ENCODE data around the gene ANG. TPM values are rescaled to one million over a fixed set of nuclear protein-coding genes. Genes with fewer than 3 reads are reported as not detected.
A peak's percentile ranks its signal among the peaks of the same experiment; 100 is the strongest.

The ANG gene
- total and polyA plus RNA-seq, 2 of the 8 experiments (the other 6 are each of a cell fraction or from before 2014, with no cell fraction given), result 2.2 to 4.6 TPM

GRCh38 chr14:20655851-20656250 lies 32.7 kb upstream of the ANG start:
- no peaks in the 10 kb centered on the region for H3K79me1 ChIP-seq (ENCODE audit: low read depth, low read length)
- no peak overlapping the region for H2AFZ ChIP-seq (ENCODE audit: low read length)
- H3K9me3 ChIP-seq (ENCODE audit: insufficient read depth in 2 of 2, low read depth in 1 of 2, low read length in 1 of 2), result no peaks in the 10 kb centered on the region
- no peak overlapping the region for H3K4me2 ChIP-seq (ENCODE audit: insufficient read depth in 1 of 2, low read depth in 2 of 2, low read length in 2 of 2)
- H3K36me3 ChIP-seq (ENCODE audit: control insufficient read depth in 2 of 4, insufficient read depth in 4 of 4, low read length in 3 of 4), result no peaks in the 10 kb centered on the region
- no peak overlapping the region for H3K27ac ChIP-seq (ENCODE audit: low read depth, low read length)
- H2BK120ac ChIP-seq (replicated peaks; ENCODE audit: low read depth, low read length), result no peak overlapping the region
- H2BK20ac ChIP-seq (ENCODE audit: low read length), result no peak overlapping the region
- H3K18ac ChIP-seq (ENCODE audit: extremely low read depth, low read length), result no peak overlapping the region
- H3K27me3 ChIP-seq (replicated peaks in 1 of 4; ENCODE audit: control insufficient read depth in 3 of 4, extremely low read depth in 1 of 4, insufficient read depth in 3 of 4, low read length in 3 of 4), result peaks cover 3 to 18% (median 12%) of the 10 kb centered on the region in 4 experiments; a peak in 6 of 7 replicates
- ChIA-PET POLR2A (ENCODE audit: partially characterized antibody) (interaction anchor here (1.2 to 3.5 kb wide), 3 partner anchors 25 to 52 kb away, joined by 3 to 17 read pairs (median 8); partner anchors contain the start of gene RNASE4), CTCF (ENCODE audit: partially characterized antibody) (interaction anchor here (0.6 to 11.5 kb wide), 11 partner anchors 9 to 235 kb away, joined by 3 to 282 read pairs (median 5); partner anchors contain the start of genes ANG and RNASE4)
- no peak overlapping the region for H2BK15ac ChIP-seq (ENCODE audit: low read length)
- H3K23ac ChIP-seq (ENCODE audit: insufficient read length), result no peak overlapping the region
- H3K4me1 ChIP-seq (replicated peaks in 1 of 4; ENCODE audit: control insufficient read depth in 3 of 4, insufficient read depth in 4 of 4, low read length in 3 of 4), result peaks cover 0 to 5% (median 1%) of the 10 kb centered on the region in 4 experiments; a peak in 2 of 7 replicates
- H3K4me3 ChIP-seq (ENCODE audit: extremely low read depth in 1 of 4, insufficient read depth in 2 of 4, low read depth in 3 of 4, low read length in 4 of 4), result no peak overlapping the region
- H3K14ac ChIP-seq (ENCODE audit: insufficient read length), result no peak overlapping the region
- H3K23me2 ChIP-seq (ENCODE audit: low read depth, low read length), result peaks cover 4% of the 10 kb centered on the region
- no peak overlapping the region for H2BK5ac ChIP-seq (ENCODE audit: low read depth, low read length)
- TF ChIP-seq CTCF (IDR thresholded peaks at IDR 0.05; ENCODE audit: control extremely low read depth in 1 of 3, insufficient read depth in 1 of 3, low read depth in 1 of 3, low read length in 3 of 3) (peak in 2 of 3 experiments; percentile 5 to 12; a peak in 2 of 4 replicates), TBP (IDR thresholded peaks at IDR 0.05; ENCODE audit: low read depth, low read length) (no peak)
- no peak overlapping the region for H3K56ac ChIP-seq (replicated peaks; ENCODE audit: insufficient read length, low read depth, low read length)
- H2AK5ac ChIP-seq (ENCODE audit: low read depth, low read length), result no peak overlapping the region
- FAIRE-seq, result no peak
- no peak overlapping the region for H3K4ac ChIP-seq (replicated peaks; ENCODE audit: insufficient read length, low read depth, low read length)
- H2BK12ac ChIP-seq (ENCODE audit: low read depth, low read length), result no peak overlapping the region; the same call in 1 of the 2 replicates
- H3K9ac ChIP-seq (replicated peaks in 1 of 4; ENCODE audit: extremely low read depth in 1 of 4, low read depth in 3 of 4, low read length in 3 of 4), result no peak overlapping the region
- no peaks in the 10 kb centered on the region for H4K20me1 ChIP-seq (replicated peaks in 1 of 2; ENCODE audit: control insufficient read depth in 1 of 2, insufficient read depth in 2 of 2, low read length in 2 of 2)
- DNase-seq (ENCODE audit: low read depth in 1 of 2, low spot score in 2 of 2), result no peak
- no peak overlapping the region for H4K8ac ChIP-seq (ENCODE audit: extremely low read depth, insufficient read depth, low read length)
- no peak overlapping the region for H4K91ac ChIP-seq (replicated peaks; ENCODE audit: insufficient read length, low read length)
- H3K79me2 ChIP-seq (ENCODE audit: control insufficient read depth in 1 of 2, insufficient read depth in 2 of 2, low read length in 2 of 2), result no peaks in the 10 kb centered on the region
- H4K5ac ChIP-seq (ENCODE audit: insufficient read length, low read depth, low read length), result no peak overlapping the region
- WGBS, 2 experiments (ENCODE audit: extremely low coverage in 1 of 2, insufficient coverage in 1 of 2, insufficient read length in 1 of 2, insufficient replicate concordance in 2 of 2, low coverage in 1 of 2, low lambda C conversion rate in 2 of 2, missing lambda C conversion rate in 1 of 2), result 81% methylated on average over 4 of the region's 4 CpGs; no CpG with 5 or more reads in 1 of the 2 experiments
